GM21737 (cell line): ENCODE results near the gene GUCY1A2.

Experiments
- ATAC-seq: cut with Tn5 transposase; IDR thresholded peaks from one replicate; pipeline ENCODE4 v1.9.1; 2021; ENCODE audit warnings: mild to moderate bottlenecking, moderate library complexity; ENCODE audit not compliant: unreplicated experiment

GUCY1A2 gene

DNA sequence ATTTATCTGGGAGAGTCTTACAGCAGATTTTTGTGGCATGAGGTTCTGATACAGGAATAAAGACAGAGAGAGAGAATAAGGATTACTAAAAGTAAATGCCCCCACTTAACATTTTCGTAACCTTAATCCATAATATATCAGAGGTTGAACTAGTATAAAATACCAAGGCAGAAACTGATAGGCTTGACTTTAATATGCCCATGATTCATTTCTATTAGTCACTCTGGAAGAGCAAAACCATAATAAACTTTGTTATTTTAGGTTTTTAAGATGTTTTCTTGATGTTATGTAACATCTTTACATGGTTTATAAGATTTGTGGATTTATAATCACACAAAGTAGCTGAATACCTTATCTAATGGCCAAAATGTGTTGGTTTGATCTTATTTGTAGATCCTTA is 19.1 kb downstream of the GUCY1A2 start:
- no peak for ATAC-seq

GRCh38 chr11:106998916-106999188 is 19.4 kb downstream of the GUCY1A2 start:
- no peak for ATAC-seq

DNA sequence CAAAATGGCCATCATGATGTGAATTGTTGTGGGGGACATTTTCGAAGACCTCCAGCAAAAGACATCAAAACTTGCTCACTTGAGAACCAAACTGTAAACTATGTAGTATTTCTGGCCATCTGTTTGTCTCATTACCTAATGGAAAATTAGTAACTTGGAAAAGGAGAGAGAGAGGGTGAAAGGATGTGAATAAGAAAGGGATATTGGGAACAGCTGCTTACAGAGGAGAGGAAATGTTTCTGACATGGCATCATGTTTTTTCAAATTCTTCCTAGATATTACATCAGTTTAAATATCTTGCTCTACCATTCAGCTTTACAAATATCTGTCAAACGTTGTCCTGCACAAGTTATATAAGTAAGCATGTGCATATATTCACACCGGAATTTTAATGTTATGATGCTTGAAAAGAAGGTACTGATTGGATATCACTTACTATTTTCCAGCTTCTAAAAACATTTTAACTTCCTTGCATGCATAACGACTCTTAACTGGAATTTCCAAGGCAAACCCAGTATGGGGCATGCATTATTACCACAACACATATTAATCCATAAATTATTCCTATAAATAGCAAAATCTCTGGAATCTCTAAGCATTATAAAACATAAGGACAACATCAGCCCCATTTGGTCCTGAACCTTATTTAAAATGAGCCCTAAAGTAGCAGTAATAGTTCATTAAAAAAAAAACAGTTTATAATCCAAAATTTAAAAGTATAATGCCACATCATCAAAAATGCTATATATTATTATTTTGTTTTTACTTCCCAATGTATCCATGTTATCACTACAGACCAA is 20.0 kb downstream of the GUCY1A2 start:
- no peak for ATAC-seq

DNA sequence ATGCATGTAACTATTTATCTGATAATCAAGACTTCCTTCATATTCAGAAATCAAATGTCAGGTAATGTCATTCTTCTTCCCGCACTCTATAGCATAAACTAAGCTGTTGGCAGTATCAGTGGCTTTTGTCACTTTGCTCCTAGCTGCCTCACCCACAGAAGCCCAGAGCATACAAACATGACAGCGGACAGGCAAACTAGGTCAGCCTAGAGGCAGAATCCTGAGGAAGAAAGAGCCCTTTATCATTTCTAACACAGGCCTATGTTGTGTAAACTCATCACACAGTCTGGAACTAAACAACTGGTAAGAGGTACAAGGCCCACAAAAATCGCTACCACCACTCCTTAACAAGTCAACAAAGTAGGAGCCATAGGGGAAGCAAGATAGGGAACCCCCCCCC is 21.0 kb downstream of the GUCY1A2 start:
- no peak for ATAC-seq

GRCh38 chr11:106996691-106997090 is 21.6 kb downstream of the GUCY1A2 start:
- ATAC-seq, result no peak

- no peak for ATAC-seq
Measured at GRCh38 chr11:106990331-106990730, 27.9 kb downstream of the GUCY1A2 start.

- no peak for ATAC-seq
Measured at GRCh38 chr11:106989078-106989455, 29.2 kb downstream of the GUCY1A2 start.

DNA sequence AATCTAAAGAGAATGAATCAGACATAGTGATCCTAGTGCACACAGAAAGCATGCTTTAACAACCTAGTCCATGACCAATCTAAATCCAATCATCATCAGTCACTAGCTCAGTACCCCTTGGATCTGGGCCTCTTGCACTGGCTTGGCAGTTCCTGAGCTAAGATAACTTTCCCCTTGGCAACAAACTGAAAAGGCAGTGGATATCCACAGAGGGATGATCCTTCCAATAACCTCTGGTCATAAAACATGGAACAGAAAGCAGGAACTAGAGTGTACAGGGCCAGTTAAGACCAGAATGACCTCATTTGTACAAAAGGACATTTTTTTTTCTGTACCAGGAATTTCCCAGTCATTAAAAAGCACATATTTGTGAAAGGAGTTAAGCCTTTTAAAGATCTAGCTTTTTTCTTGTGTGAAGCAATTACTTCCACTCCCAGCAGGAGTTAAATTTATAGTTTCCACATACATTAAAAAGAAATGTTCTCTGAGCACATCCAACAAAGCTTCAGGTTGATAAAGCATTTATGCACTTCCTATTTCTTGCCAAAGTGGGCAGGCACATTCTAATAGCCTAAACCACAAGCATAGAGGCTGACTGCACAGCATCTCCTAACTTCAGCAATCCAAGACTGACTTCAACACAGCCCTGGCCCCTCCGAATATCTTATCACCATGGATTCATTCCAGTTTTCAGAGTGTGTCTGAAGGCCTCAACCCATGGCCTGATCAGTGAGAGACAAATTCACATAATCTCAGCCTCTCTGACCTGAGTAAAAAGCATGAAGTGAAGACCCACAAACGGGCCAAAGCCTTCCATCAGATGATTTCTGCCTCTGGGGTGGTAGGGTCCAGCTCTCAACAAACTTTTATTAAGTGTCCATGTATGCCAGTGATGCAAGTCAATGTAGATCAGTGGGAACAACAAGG is 29.9 kb downstream of the GUCY1A2 start:
- ATAC-seq, result no peak

DNA sequence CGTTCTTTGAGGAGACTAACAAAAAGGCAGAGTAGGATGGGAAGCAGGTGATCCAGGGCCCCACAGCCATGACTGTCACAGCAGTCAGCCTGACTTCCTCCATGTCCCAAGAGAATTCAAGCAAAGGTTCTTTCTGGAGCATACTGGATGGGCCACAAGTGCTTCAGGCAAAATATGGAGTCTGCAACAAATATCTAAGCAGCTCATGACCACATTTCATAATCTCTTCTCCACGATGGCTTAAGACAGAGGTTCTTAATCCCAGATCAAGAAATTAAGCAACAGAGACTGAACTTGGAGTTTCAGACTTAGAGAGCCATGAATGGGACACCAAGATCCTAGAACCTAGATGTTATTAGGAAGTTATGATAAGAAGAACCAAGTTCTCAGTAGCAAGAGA is 31.6 kb downstream of the GUCY1A2 start:
- no peak for ATAC-seq

GRCh38 chr11:106986261-106986660 is 32.0 kb downstream of the GUCY1A2 start:
- ATAC-seq, result no peak

- ATAC-seq, result no peak
Measured at GRCh38 chr11:106983991-106984390, 34.3 kb downstream of the GUCY1A2 start.

DNA sequence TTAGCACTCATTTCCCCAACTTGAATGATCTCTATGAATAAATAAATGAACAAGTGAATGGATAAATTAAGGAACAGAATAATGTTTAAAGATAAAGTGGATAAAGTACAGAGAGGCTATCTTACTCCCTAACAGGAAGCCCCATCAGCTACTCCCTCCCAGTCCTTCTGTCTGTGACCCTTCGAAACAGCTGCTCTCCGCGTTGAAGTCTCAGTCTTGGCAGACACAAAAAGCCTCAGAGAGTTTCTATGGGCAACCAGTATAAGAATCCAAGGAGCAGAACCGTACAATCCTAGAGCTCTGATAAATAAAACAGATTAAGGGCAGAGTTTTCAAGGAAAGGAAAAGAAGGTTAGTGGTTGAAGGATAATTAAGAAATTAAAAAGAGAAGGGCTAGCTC is 35.0 kb downstream of the GUCY1A2 start:
- ATAC-seq, result no peak

GRCh38 chr11:106974831-106975230 is 43.4 kb downstream of the GUCY1A2 start:
- ATAC-seq, result no peak

DNA sequence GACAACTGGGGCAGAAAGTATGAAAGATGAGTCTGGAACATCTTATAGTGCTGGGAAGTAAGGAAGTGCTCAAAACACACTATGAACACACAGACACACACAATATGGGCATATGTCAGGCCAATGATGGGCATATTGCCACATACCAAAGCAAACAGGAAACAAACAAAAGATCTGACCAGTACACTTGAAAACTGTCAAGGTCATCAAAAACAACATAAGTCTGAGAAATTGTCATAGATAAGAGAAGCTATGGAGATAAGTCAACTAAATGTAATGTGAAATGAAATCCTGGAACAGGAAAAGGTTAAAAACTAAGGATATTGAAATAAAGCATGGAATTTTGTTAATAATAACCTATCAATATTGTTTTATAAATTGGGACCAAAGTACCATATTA is 46.4 kb downstream of the GUCY1A2 start:
- ATAC-seq, result no peak

GRCh38 chr11:106969644-106970355 is 48.5 kb downstream of the GUCY1A2 start:
- ATAC-seq, result no peak

GRCh38 chr11:106962995-106963394 is 55.3 kb downstream of the GUCY1A2 start:
- no peak for ATAC-seq

DNA sequence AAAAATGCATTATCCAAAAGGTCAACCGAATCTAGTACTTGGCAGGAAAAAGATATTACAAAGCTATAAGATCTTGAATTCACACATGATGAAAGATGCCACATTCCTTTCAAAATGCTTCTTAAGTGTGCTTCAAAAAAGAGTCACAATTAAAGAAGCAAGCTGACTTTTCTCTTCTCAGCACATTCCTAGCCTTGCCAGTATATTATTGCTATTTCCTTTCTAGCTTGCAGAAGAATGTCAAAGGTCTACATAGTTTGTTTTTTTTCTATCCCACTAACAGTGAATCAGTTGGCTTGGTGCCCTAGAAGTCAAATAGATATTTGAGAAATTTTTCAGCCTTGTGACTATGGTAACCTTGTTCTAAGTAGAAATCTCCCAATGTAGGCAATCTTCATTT is 56.8 kb downstream of the GUCY1A2 start:
- no peak for ATAC-seq

GRCh38 chr11:106961048-106961447 is 57.2 kb downstream of the GUCY1A2 start:
- ATAC-seq, result no peak

GRCh38 chr11:106959800-106960199 is 58.5 kb downstream of the GUCY1A2 start:
- no peak for ATAC-seq

DNA sequence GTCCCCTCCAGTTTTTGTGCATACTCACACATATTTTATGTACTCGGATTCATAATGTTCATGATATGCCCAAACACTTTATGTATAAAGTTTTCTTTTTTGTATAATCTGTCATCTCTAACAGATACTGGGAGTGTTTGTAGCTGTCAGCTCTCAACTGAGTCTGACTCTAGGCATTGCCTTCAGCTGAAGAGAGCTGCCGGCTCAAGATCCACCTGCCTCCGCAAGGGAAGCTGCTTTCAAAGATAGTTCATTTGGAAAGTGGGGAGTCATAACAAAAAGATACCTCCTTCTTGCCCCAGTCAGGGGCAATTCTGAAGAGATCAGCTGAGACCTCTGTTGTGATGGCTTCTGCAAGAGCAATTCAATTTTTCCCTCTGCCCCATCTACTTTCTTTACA is 58.9 kb downstream of the GUCY1A2 start:
- no peak for ATAC-seq

- ATAC-seq, result no peak
Measured at GRCh38 chr11:106958517-106959248, 59.6 kb downstream of the GUCY1A2 start.
